ENCODE measurements around the gene NRXN3.

DNA sequence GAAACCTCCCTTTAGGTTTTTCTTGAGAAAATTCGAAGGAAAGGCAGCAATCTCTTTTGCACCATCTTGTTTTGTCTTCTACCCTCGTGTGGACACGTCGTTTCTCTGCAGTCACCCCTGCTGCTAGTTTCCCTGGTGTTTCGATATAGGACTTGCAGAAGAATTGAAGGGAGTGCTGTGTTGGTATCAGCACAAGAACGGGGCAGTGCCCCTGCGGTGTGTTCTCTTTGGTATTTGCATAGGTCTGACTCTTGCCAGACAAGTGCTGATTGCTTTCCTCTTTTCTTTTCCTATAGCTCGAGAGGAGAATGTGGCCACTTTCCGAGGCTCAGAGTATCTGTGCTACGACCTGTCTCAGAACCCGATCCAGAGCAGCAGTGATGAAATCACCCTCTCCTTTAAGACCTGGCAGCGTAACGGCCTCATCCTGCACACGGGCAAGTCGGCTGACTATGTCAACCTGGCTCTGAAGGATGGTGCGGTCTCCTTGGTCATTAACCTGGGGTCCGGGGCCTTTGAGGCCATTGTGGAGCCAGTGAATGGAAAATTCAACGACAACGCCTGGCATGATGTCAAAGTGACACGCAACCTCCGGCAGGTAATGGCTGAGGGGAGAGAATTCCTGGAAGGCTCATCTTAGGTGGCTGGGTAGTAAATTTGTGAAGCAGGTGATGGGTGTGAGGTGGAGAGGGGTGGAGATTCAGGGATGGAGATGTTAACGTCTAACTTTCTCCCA is 474.8 kb downstream of the NRXN3 start:
- no peak for TF ChIP-seq CTCF (IDR thresholded peaks at IDR 0.05)
- no peak for TF ChIP-seq EZH2 (IDR thresholded peaks at IDR 0.05)
